ENCODE data around the gene MPPED1.

The MPPED1 gene

GRCh38 chr22:43436868-43437267, 25.1 kb downstream of the MPPED1 start:
- no peak overlapping the region for H3K9ac ChIP-seq (ENCODE audit: low read length)
- H3K79me2 ChIP-seq (ENCODE audit: insufficient read depth, low read length), result no peaks in the 10 kb centered on the region
- H3F3A ChIP-seq (ENCODE audit: insufficient read depth), result no peaks in the 10 kb centered on the region
- TF ChIP-seq EZH2phosphoT487 (conservative IDR thresholded peaks at IDR 0.05; ENCODE audit: low read length), result no peak
- TF ChIP-seq, protein P1, sequence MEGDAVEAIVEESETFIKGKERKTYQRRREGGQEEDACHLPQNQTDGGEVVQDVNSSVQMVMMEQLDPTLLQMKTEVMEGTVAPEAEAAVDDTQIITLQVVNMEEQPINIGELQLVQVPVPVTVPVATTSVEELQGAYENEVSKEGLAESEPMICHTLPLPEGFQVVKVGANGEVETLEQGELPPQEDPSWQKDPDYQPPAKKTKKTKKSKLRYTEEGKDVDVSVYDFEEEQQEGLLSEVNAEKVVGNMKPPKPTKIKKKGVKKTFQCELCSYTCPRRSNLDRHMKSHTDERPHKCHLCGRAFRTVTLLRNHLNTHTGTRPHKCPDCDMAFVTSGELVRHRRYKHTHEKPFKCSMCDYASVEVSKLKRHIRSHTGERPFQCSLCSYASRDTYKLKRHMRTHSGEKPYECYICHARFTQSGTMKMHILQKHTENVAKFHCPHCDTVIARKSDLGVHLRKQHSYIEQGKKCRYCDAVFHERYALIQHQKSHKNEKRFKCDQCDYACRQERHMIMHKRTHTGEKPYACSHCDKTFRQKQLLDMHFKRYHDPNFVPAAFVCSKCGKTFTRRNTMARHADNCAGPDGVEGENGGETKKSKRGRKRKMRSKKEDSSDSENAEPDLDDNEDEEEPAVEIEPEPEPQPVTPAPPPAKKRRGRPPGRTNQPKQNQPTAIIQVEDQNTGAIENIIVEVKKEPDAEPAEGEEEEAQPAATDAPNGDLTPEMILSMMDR (IDR thresholded peaks at IDR 0.05; ENCODE audit: insufficient read depth, low read length, poor library complexity, severe bottlenecking), result no peak
- no peak overlapping the region for H2AFZ ChIP-seq (ENCODE audit: low read depth, low read length, severe bottlenecking)
- no peak overlapping the region for H3K27ac ChIP-seq (ENCODE audit: low read depth, low read length)
- no peaks in the 10 kb centered on the region for H3K27me3 ChIP-seq (ENCODE audit: low read length)
- no peak overlapping the region for H3K4me2 ChIP-seq (ENCODE audit: low read depth, low read length, poor library complexity, severe bottlenecking)
- H3K36me3 ChIP-seq (ENCODE audit: low read length), result no peaks in the 10 kb centered on the region
- no peaks in the 10 kb centered on the region for H3K9me3 ChIP-seq (ENCODE audit: insufficient read depth, low read length)
- H3K4me3 ChIP-seq (ENCODE audit: insufficient read depth, low read length, poor library complexity, severe bottlenecking), result no peak overlapping the region
- no peaks in the 10 kb centered on the region for H4K20me1 ChIP-seq (ENCODE audit: low read depth, low read length)
- no peaks in the 10 kb centered on the region for H3K9me2 ChIP-seq (replicated peaks; ENCODE audit: insufficient read depth, low read length)

DNA sequence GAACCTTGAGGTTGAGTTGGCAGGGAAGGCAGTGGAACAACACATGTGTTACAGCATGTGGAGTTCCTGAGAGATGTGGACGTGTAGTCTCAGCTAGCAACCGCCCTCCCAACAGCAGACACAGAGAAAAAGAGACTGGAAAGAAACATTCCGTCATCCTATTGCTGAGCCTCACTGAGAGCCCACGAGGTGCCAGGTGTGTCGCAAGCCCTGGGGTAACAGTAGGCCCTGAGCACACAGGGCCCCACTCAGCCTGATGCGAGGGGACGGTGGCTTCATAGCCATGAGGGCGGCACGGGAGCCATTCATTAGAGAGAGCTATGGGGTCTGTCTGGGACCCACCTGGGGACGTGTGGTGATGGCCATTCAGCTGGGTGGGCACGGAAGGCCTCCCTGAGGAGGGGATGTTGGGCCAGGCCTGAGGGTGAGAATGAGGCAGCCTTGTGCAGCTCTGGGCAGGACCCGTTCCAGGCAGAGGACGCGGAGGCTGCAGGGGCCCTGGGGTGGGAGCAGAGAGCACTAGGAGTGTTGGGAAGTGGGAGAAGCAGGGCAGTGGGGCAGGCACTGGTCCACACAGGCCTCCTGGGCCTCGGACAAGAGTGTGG, 26.2 kb downstream of the MPPED1 start:
- no peaks in the 10 kb centered on the region for H3K36me3 ChIP-seq (ENCODE audit: low read length)
- H3K4me3 ChIP-seq (ENCODE audit: insufficient read depth, low read length, poor library complexity, severe bottlenecking), result no peak overlapping the region
- no peak overlapping the region for H2AFZ ChIP-seq (ENCODE audit: low read depth, low read length, severe bottlenecking)
- H4K20me1 ChIP-seq (ENCODE audit: low read depth, low read length), result no peaks in the 10 kb centered on the region
- H3K27me3 ChIP-seq (ENCODE audit: low read length), result no peaks in the 10 kb centered on the region
- no peaks in the 10 kb centered on the region for H3K79me2 ChIP-seq (ENCODE audit: insufficient read depth, low read length)
- H3K4me2 ChIP-seq (ENCODE audit: low read depth, low read length, poor library complexity, severe bottlenecking), result no peak overlapping the region
- no peaks in the 10 kb centered on the region for H3F3A ChIP-seq (ENCODE audit: insufficient read depth)
- no peak overlapping the region for H3K9ac ChIP-seq (ENCODE audit: low read length)
- H3K9me2 ChIP-seq (replicated peaks; ENCODE audit: insufficient read depth, low read length), result no peaks in the 10 kb centered on the region
- no peak overlapping the region for H3K27ac ChIP-seq (ENCODE audit: low read depth, low read length)
- no peak for TF ChIP-seq EZH2phosphoT487 (conservative IDR thresholded peaks at IDR 0.05; ENCODE audit: low read length)
- TF ChIP-seq, protein P1 (IDR thresholded peaks at IDR 0.05; ENCODE audit: insufficient read depth, low read length, poor library complexity, severe bottlenecking), result no peak
- H3K9me3 ChIP-seq (ENCODE audit: insufficient read depth, low read length), result no peaks in the 10 kb centered on the region

- Histone ChIP-seq H3K79me2 (ENCODE audit: insufficient read depth, low read length) (no peaks in the 10 kb centered on the region), H3K36me3 (ENCODE audit: low read length) (no peaks in the 10 kb centered on the region), H3K27ac (ENCODE audit: low read depth, low read length) (no peak overlapping the region), H3K4me3 (ENCODE audit: insufficient read depth, low read length, poor library complexity, severe bottlenecking) (no peak overlapping the region), H3F3A (ENCODE audit: insufficient read depth) (no peaks in the 10 kb centered on the region), H3K9me3 (ENCODE audit: insufficient read depth, low read length) (no peaks in the 10 kb centered on the region), H4K20me1 (ENCODE audit: low read depth, low read length) (no peaks in the 10 kb centered on the region), H2AFZ (ENCODE audit: low read depth, low read length, severe bottlenecking) (no peak overlapping the region), H3K4me2 (ENCODE audit: low read depth, low read length, poor library complexity, severe bottlenecking) (no peak overlapping the region), H3K27me3 (ENCODE audit: low read length) (no peaks in the 10 kb centered on the region), H3K9ac (ENCODE audit: low read length) (no peak overlapping the region), H3K9me2 (replicated peaks; ENCODE audit: insufficient read depth, low read length) (no peaks in the 10 kb centered on the region)
- TF ChIP-seq, protein P1 (IDR thresholded peaks at IDR 0.05; ENCODE audit: insufficient read depth, low read length, poor library complexity, severe bottlenecking), result no peak
- TF ChIP-seq EZH2phosphoT487 (conservative IDR thresholded peaks at IDR 0.05; ENCODE audit: low read length), result no peak
Observed at GRCh38 chr22:43438666-43439347, 27.0 kb downstream of the MPPED1 start.

All from SU-DHL-6 (cell line).